Middle frontal gyrus (tissue), 1 donor: ENCODE measurements around the gene SND1.
"Not testable (repeated sequence)": the region's sequence is repeated elsewhere in the genome, so short reads cannot be mapped to it uniquely, and the experiment has no call there.

Experiments used
- DNase-seq: peaks from one replicate; pipeline ENCODE4 v3.0.0-alpha.2; 2015; ENCODE audit warnings: low spot score; ENCODE audit errors: extremely low spot score

SND1 gene

DNA sequence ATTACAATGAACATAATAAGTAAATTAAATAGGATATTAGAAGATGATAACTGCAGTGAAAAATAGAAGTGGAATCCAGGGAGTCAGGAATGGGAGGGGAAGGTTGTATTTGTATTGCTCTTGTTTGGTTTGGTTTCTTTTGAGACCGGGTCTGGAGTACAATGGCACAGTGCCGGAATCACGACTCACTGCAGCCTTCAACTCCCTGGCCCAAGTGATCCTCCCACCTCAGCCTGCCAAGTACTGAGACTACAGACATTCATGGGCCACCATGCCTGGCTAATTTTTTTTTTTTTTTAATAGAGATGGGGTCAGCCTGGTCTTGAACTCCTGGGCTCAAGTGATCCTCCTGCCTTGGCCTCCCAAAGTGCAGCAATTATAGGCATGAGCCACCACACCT, 439.1 kb downstream of the SND1 start:
- DNase-seq = no peak

DNA sequence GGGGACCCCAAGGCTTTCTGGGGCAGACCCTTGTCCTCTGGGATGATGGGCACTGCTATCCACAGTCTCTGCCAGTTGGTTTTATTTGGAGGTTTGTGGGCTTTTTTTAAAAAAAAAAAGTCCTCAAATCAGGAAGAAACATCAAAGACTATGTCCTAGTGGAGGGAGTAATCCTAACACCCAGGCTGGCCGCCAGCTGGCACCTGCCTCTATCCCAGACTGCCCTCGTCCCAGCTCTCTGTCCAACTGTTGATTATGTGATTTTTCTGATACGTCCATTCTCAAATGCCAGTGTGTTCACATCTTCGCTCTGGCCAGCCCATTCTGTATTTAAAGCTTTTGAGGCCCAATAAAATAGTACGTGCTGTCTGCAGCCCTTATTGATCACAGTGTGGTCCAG, 440.2 kb downstream of the SND1 start:
- DNase-seq = no peak

- no peak for DNase-seq
Observed at GRCh38 chr7:128093614-128094570, 441.9 kb downstream of the SND1 start.

- no peak for DNase-seq
Observed at GRCh38 chr7:128094686-128095085, 442.7 kb downstream of the SND1 start.

DNA sequence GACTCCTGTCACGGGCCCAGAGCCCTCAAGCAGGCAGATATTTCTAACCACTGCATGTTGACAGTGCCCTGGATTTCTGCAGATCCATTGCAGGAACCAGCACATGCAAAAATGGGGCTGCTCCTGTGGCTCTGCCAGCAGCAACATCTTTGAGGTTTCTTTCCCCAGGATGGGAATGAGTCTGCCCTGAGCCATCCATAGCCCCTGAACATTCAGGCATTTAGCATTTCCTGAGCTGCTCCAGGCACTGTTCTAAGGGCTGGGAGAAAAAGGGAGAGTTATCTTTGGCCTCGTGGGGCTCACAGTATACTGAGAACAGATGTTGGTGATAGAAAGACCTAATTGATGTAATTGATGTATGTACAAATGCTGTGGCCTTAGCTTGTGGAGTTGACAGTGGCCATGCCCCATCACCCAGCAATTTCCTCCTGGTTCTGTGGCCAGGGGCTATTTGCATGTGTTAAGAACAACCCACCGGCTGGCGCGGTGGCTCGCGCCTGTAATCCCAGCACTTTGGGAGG, 445.3 kb downstream of the SND1 start:
- DNase-seq = no peak

- DNase-seq = no peak
Observed at GRCh38 chr7:128098629-128099028, 446.6 kb downstream of the SND1 start.

- DNase-seq = no peak
Observed at GRCh38 chr7:128099204-128099671, 447.2 kb downstream of the SND1 start.

DNA sequence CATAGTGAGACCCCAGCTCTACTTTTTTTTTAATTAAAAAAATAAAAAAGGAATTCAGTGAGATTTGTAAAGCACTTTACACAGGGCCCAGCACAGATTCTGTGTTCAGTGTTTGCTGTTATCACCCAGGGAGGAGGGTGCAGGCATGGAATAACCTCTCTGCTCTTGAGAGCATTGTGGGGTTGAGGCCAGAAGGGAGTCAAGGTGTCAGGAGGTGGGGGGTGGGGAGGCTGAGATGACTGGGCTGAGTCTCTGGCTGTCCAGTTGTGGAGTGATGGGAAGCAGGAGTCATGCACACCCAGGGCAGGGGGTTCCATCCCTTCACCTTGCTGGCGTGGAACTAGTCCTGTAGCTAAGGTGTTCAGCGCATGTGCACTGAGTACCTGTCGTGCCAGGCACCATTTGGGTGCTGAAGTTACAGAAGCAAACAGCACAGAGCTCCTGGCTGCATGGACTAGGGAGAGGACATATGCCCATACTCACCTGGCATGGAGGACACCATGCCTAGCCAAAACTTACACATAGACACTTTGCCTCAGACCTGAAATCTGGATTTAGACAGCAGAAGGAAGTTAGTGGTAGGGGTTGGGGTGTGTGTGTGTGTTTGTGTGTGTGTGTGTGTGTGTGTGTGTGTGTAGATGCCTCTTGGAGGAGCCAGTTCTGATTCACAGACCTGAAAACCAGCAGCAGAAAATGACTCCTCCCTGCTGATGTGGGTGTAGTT, 448.4 kb downstream of the SND1 start:
- no peak for DNase-seq

- DNase-seq = no peak
Observed at GRCh38 chr7:128100949-128101713, 449.1 kb downstream of the SND1 start.

DNA sequence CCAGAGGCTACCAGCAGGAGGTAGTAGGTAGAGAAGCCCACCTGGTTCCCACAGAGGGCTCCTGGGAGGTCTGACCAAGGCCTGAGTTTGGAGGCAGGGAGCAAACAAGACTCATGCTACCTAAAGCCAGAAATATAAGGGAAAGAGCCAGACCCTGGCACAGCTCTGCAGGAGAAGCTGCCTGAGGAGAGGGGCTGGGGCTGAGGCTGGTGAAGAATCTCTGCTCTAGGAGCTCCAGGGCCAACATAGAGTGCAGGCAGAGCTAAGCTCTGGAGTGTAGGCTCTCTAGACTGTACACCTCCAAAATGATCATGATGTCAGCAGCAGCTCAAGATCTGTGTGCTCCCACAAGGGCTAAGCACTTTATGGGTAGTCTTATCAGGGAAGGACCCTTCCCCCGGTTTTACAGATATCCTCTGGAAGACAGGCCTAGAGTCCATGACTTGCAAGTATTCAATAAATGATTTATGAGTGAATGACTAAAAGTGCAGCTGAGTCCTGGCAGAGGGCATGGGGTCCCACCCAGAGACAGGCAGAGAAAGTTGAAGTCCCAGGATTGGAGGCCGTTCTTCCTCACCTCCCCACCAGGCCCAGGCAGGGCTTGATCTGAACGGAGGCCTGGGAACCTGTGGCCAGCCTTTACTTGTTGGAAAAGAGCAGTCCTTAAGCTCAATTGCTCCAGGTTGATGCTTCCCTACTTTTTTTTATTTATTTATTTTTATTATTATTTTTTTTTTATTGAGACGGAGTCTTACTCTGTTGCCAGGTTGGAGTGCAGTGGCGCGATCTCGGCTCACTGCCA, 450.7 kb downstream of the SND1 start:
- no peak for DNase-seq

- DNase-seq = no peak
Observed at GRCh38 chr7:128103498-128104107, 451.6 kb downstream of the SND1 start.

- DNase-seq = no peak
Observed at GRCh38 chr7:128104108-128104742, 452.2 kb downstream of the SND1 start.

GRCh38 chr7:128105228-128106022, 453.4 kb downstream of the SND1 start:
- DNase-seq = no peak

- DNase-seq = no peak
Observed at GRCh38 chr7:128106821-128107220, 454.8 kb downstream of the SND1 start.

GRCh38 chr7:128107516-128107915, 455.5 kb downstream of the SND1 start:
- not testable (repeated sequence) for DNase-seq

- no peak for DNase-seq
Observed at GRCh38 chr7:128108129-128108528, 456.1 kb downstream of the SND1 start.

GRCh38 chr7:128108641-128109423, 456.8 kb downstream of the SND1 start:
- no peak for DNase-seq

DNA sequence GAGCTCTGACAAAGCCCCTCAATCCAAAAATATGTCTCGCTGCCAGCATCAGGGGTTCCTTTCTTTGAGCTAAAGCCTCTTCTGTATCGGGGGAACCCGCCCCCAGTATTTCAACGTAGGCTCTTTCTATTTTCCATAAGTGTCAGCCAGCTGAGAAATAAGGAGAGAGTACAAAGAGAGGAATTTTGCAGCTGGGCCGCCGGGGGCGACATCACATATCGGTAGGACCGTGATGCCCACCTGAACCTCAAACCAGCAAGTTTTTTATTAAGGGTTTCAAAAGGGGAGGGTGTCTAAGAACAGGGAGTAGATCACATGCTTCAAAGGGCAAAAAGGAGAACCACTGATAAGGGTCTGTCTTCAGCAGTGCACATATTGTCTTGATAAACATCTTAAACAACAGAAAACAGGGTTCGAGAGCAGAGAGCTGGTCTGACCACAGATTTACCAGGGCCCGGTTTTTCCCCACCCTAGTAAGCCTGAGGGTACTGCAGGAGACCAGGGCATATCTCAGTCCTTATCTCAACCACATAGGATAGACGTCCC, 457.5 kb downstream of the SND1 start:
- not testable (repeated sequence) for DNase-seq
